Stimulated activated naive CD4-positive, alpha-beta T cell (primary cell): ENCODE results near the gene NUP210L.

Experiments
- DNase-seq, 6 experiments: peaks; one replicate each; lab custom pipeline; 2025; lab: John Stamatoyannopoulos, UW

The NUP210L gene

GRCh38 chr1:153963850-153964331 is 191.0 kb downstream of the NUP210L start:
- DNase-seq: peak in 1 of 6 experiments; percentile 42

- DNase-seq: peak; percentile 80 to 97 (median 90)
These were observed 191.6 kb downstream of the NUP210L start, which contains the start of gene SLC39A1 for GRCh38 chr1:153963030-153963849. Gene SLC39A1 (minus strand): TSS chr1:153963537. CDS start chr1:153962715, 822 bp downstream.

GRCh38 chr1:153962088-153963029 is 192.5 kb downstream of the NUP210L start:
- no peak for DNase-seq

- DNase-seq: no peak
These were observed 193.5 kb downstream of the NUP210L start for GRCh38 chr1:153961421-153961820.

GRCh38 chr1:153960206-153960605 is 194.7 kb downstream of the NUP210L start:
- no peak for DNase-seq

GRCh38 chr1:153959454-153959853 is 195.4 kb downstream of the NUP210L start:
- DNase-seq: no peak

GRCh38 chr1:153958961-153959260 is 196.0 kb downstream of the NUP210L start:
- no peak for DNase-seq

GRCh38 chr1:153958111-153958960 is 196.5 kb downstream of the NUP210L start, which contains the start of gene CRTC2:
Gene CRTC2 (minus strand): TSS chr1:153958612. CDS start chr1:153958497, 115 bp downstream.
- DNase-seq: peak; percentile 93 to 97 (median 95)

GRCh38 chr1:153957744-153958110 is 197.1 kb downstream of the NUP210L start:
- peak in 4 of 6 experiments; percentile 29 to 72 (median 36) for DNase-seq

GRCh38 chr1:153956997-153957715 is 197.7 kb downstream of the NUP210L start:
- no peak for DNase-seq

GRCh38 chr1:153954826-153955225 is 200.0 kb downstream of the NUP210L start:
- DNase-seq: no peak

GRCh38 chr1:153953859-153954365 is 201.0 kb downstream of the NUP210L start:
- DNase-seq: no peak

GRCh38 chr1:153951801-153952200 is 203.1 kb downstream of the NUP210L start:
- no peak for DNase-seq

- DNase-seq: no peak
These were observed 203.7 kb downstream of the NUP210L start for GRCh38 chr1:153951183-153951582.

GRCh38 chr1:153946622-153947241 is 208.1 kb downstream of the NUP210L start, which contains the start of gene DENND4B:
Gene DENND4B (minus strand): TSS chr1:153946718. CDS start chr1:153944374, 2,344 bp downstream.
- DNase-seq: peak; percentile 34 to 72 (median 62)

GRCh38 chr1:153945795-153946621 is 208.9 kb downstream of the NUP210L start:
- DNase-seq: peak; percentile 50 to 80 (median 63)

- peak; percentile 63 to 84 (median 78) for DNase-seq
These were observed 209.6 kb downstream of the NUP210L start for GRCh38 chr1:153945131-153945794.

GRCh38 chr1:153944827-153945117 is 210.1 kb downstream of the NUP210L start:
- no peak for DNase-seq
